Measurements from ENCODE around the gene IGF2R. TPM values are rescaled to one million over a fixed set of nuclear protein-coding genes. Genes with fewer than 3 reads are reported as not detected.

IGF2R gene
- total and polyA plus RNA-seq, 2 donors (not counting 1 experiment from before 2014, with no cell fraction given), result 9.5 to 53.3 TPM

DNA sequence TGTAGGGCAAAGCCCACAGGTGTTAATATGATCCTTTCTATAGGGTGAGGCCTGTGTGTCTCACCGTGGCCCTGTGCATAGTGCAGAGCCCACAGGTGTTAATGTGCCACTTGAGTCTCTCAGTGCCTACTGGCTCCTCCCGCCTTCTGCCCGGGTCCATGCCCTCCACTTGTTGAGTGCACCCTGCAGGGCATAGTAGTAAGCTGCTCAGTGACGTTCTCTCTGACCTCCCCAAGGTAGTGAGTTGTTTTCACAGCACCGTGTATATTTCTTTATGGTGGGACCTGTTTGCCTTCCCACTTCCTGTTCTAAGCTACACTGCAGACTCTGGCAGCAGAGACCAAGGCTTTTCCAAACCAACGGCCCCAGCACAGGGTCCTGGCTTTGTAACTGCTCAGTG, 88.2 kb downstream of the IGF2R start:
- H3K9me3 Mint-ChIP-seq (ENCODE audit: insufficient read depth), result no peaks in the 10 kb centered on the region
- H4K20me1 ChIP-seq (ENCODE audit: control insufficient read depth, insufficient read depth, low read length, poor library complexity, severe bottlenecking), result no peaks in the 10 kb centered on the region
- POLR2A ChIA-PET, result no interaction called here
- TF ChIP-seq EZH2 (IDR thresholded peaks at IDR 0.05; ENCODE audit: borderline replicate concordance, insufficient read depth, low read depth, low read length, poor library complexity, severe bottlenecking), result no peak
- TF ChIP-seq, protein P1, sequence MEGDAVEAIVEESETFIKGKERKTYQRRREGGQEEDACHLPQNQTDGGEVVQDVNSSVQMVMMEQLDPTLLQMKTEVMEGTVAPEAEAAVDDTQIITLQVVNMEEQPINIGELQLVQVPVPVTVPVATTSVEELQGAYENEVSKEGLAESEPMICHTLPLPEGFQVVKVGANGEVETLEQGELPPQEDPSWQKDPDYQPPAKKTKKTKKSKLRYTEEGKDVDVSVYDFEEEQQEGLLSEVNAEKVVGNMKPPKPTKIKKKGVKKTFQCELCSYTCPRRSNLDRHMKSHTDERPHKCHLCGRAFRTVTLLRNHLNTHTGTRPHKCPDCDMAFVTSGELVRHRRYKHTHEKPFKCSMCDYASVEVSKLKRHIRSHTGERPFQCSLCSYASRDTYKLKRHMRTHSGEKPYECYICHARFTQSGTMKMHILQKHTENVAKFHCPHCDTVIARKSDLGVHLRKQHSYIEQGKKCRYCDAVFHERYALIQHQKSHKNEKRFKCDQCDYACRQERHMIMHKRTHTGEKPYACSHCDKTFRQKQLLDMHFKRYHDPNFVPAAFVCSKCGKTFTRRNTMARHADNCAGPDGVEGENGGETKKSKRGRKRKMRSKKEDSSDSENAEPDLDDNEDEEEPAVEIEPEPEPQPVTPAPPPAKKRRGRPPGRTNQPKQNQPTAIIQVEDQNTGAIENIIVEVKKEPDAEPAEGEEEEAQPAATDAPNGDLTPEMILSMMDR (IDR thresholded peaks at IDR 0.05), result no peak
- H3K27me3 ChIP-seq (replicated peaks in 1 of 4; ENCODE audit: control extremely low read depth in 1 of 4, control insufficient read depth in 3 of 4, insufficient read depth in 4 of 4, low read length in 3 of 4), result no peaks in the 10 kb centered on the region
- H3K9me3 ChIP-seq (ENCODE audit: control extremely low read depth in 1 of 3, control insufficient read depth in 2 of 3, insufficient read depth in 1 of 3, low read length in 2 of 3), result no peaks in the 10 kb centered on the region
- ATAC-seq (ENCODE audit: low read depth), result no peak
- no peaks in the 10 kb centered on the region for H3K4me1 Mint-ChIP-seq
- no peak for DNase-seq
- no peaks in the 10 kb centered on the region for H3K4me1 ChIP-seq (ENCODE audit: control insufficient read depth in 2 of 2, insufficient read depth in 2 of 2, low read length in 2 of 2)
- H3K36me3 ChIP-seq (replicated peaks in 1 of 2; ENCODE audit: control extremely low read depth in 1 of 2, control insufficient read depth in 1 of 2, extremely low read depth in 1 of 2, insufficient read depth in 2 of 2, low read length in 1 of 2), result peaks cover 8 to 74% of the 10 kb centered on the region in 2 experiments
- no peaks in the 10 kb centered on the region for H3K27me3 Mint-ChIP-seq
- intact Hi-C loops (cut with micrococcal nuclease), result no loop called here
- H3K9ac ChIP-seq (ENCODE audit: low read length), result no peak overlapping the region
- H3K27ac Mint-ChIP-seq, result no peak overlapping the region
- H3K79me2 ChIP-seq (ENCODE audit: control insufficient read depth, insufficient read depth, low read length), result no peaks in the 10 kb centered on the region
- H3K4me3 ChIP-seq (ENCODE audit: control extremely low read depth in 1 of 5, extremely low read depth in 1 of 5, insufficient read depth in 1 of 5, low read depth in 2 of 5, low read length in 4 of 5), result no peak overlapping the region
- no peak overlapping the region for H3K4me2 ChIP-seq (replicated peaks; ENCODE audit: low read depth, low read length, poor library complexity, severe bottlenecking)
- no peak overlapping the region for H3K4me3 Mint-ChIP-seq
- 81% methylated on average over 6 of the region's 6 CpGs for WGBS (ENCODE audit: insufficient coverage)
- CTCF ChIA-PET, result no interaction called here
- no peak overlapping the region for H2AFZ ChIP-seq (ENCODE audit: insufficient read depth, low read depth, low read length, poor library complexity, severe bottlenecking)
- H3K27ac ChIP-seq (ENCODE audit: low read length in 2 of 2), result no peak overlapping the region

DNA sequence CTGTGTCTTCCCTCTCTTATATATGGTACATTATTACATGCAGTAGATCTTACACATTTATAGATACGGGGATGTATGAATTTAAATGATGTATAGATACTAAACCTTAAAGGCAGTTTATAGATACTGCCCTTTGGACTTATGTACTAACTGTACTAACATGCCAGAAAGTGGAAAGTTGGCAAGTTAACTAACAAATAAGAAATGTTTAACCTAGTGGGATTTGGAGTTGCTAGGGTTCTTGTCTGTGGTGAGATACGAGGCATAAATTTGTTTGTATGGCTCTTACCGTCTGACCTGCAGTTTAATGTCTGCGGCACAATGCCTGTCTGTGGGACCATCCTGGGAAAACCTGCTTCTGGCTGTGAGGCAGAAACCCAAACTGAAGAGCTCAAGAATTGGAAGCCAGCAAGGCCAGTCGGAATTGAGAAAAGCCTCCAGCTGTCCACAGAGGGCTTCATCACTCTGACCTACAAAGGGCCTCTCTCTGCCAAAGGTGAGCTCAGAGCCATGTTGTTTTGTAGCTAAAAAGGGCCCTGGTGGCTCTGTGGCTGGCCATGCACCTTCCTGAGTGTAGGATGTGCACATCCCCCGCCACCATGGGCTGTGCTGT, 89.8 kb downstream of the IGF2R start:
- Mint-ChIP-seq H3K27ac (no peak overlapping the region), H3K4me1 (no peaks in the 10 kb centered on the region), H3K27me3 (no peaks in the 10 kb centered on the region), H3K9me3 (ENCODE audit: insufficient read depth) (no peaks in the 10 kb centered on the region), H3K4me3 (no peak overlapping the region)
- DNase-seq (no peak), ATAC-seq (ENCODE audit: low read depth) (no peak)
- Histone ChIP-seq H4K20me1 (ENCODE audit: control insufficient read depth, insufficient read depth, low read length, poor library complexity, severe bottlenecking) (no peaks in the 10 kb centered on the region), H3K4me2 (replicated peaks; ENCODE audit: low read depth, low read length, poor library complexity, severe bottlenecking) (no peak overlapping the region), H3K9me3 (ENCODE audit: control extremely low read depth in 1 of 3, control insufficient read depth in 2 of 3, insufficient read depth in 1 of 3, low read length in 2 of 3) (no peaks in the 10 kb centered on the region), H3K79me2 (ENCODE audit: control insufficient read depth, insufficient read depth, low read length) (no peaks in the 10 kb centered on the region), H2AFZ (ENCODE audit: insufficient read depth, low read depth, low read length, poor library complexity, severe bottlenecking) (no peak overlapping the region), H3K9ac (ENCODE audit: low read length) (no peak overlapping the region), H3K4me3 (ENCODE audit: control extremely low read depth in 1 of 5, extremely low read depth in 1 of 5, insufficient read depth in 1 of 5, low read depth in 2 of 5, low read length in 4 of 5) (no peak overlapping the region), H3K36me3 (replicated peaks in 1 of 2; ENCODE audit: control extremely low read depth in 1 of 2, control insufficient read depth in 1 of 2, extremely low read depth in 1 of 2, insufficient read depth in 2 of 2, low read length in 1 of 2) (peaks cover 8 to 85% of the 10 kb centered on the region in 2 experiments), H3K27me3 (replicated peaks in 1 of 4; ENCODE audit: control extremely low read depth in 1 of 4, control insufficient read depth in 3 of 4, insufficient read depth in 4 of 4, low read length in 3 of 4) (no peaks in the 10 kb centered on the region), H3K27ac (ENCODE audit: low read length in 2 of 2) (no peak overlapping the region), H3K4me1 (ENCODE audit: control insufficient read depth in 2 of 2, insufficient read depth in 2 of 2, low read length in 2 of 2) (no peaks in the 10 kb centered on the region)
- intact Hi-C loops (cut with micrococcal nuclease), result no loop called here
- no peak for TF ChIP-seq EZH2 (IDR thresholded peaks at IDR 0.05; ENCODE audit: borderline replicate concordance, insufficient read depth, low read depth, low read length, poor library complexity, severe bottlenecking)
- TF ChIP-seq, protein P1 (IDR thresholded peaks at IDR 0.05), result no peak
- CTCF ChIA-PET, result no interaction called here
- POLR2A ChIA-PET, result no interaction called here
- 100% methylated on average over 5 of the region's 6 CpGs for WGBS (ENCODE audit: insufficient coverage)
